ENCODE data around the gene EIF3B.
"Not testable (repeated sequence)": the region's sequence is repeated elsewhere in the genome, so short reads cannot be mapped to it uniquely, and the experiment has no call there.

EIF3B gene

DNA sequence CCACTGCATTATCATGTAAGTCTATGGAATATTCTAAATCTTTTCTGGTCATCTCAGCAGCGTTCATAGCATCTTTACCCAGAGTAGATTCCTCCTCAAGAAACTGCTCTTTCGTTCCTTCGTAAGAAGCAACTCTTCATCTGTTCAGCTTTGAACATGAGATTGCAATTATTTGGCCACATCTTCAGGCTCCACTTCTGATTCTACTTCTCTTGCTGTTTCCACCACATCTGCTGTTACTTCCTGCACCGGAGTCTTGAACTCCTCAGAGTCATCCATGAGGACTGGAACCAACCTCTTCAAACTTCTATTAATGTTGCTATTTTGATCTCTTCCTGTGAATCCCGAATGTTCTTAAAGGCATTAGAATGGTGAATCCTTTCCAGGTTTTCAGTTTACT lies 61.4 kb downstream of the EIF3B start:
- Histone ChIP-seq H3K9me3 (ENCODE audit: severe bottlenecking) (no peaks in the 10 kb centered on the region), H3K4me1 (ENCODE audit: insufficient read depth, poor library complexity, severe bottlenecking) (no peaks in the 10 kb centered on the region), H3K27me3 (ENCODE audit: insufficient read depth, poor library complexity, severe bottlenecking) (no peaks in the 10 kb centered on the region), H3K36me3 (ENCODE audit: low read depth) (no peaks in the 10 kb centered on the region), H3K27ac (ENCODE audit: poor library complexity, severe bottlenecking) (no peak overlapping the region), H3K4me3 (ENCODE audit: severe bottlenecking) (no peak overlapping the region)
- TF ChIP-seq, protein P1, sequence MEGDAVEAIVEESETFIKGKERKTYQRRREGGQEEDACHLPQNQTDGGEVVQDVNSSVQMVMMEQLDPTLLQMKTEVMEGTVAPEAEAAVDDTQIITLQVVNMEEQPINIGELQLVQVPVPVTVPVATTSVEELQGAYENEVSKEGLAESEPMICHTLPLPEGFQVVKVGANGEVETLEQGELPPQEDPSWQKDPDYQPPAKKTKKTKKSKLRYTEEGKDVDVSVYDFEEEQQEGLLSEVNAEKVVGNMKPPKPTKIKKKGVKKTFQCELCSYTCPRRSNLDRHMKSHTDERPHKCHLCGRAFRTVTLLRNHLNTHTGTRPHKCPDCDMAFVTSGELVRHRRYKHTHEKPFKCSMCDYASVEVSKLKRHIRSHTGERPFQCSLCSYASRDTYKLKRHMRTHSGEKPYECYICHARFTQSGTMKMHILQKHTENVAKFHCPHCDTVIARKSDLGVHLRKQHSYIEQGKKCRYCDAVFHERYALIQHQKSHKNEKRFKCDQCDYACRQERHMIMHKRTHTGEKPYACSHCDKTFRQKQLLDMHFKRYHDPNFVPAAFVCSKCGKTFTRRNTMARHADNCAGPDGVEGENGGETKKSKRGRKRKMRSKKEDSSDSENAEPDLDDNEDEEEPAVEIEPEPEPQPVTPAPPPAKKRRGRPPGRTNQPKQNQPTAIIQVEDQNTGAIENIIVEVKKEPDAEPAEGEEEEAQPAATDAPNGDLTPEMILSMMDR (IDR thresholded peaks at IDR 0.05; ENCODE audit: poor library complexity, severe bottlenecking) = no peak
- ATAC-seq (ENCODE audit: low read depth) = no peak
- no peak for DNase-seq (ENCODE audit: low spot score)

DNA sequence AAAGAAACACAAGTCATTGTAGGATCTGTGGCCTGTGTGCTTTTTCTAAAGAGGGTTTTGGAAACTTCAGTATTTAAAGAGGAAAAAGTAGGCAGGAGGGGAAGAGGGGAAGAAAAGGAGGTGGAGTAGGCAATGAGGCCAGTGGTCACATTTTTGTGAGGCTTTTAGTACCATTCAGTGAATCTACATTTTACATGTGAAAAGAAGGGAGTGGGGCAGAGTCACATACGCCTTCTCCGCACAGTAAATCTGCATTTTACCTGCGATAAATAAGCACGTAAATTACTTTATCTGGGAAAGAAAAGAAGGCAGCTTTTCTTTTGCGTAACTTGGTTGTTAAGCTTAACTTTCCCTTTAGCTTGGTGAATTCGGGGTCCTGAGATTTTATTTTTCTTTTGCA lies 62.0 kb downstream of the EIF3B start:
- no peaks in the 10 kb centered on the region for H3K4me1 ChIP-seq (ENCODE audit: insufficient read depth, poor library complexity, severe bottlenecking)
- H3K27me3 ChIP-seq (ENCODE audit: insufficient read depth, poor library complexity, severe bottlenecking) = no peaks in the 10 kb centered on the region

DNA sequence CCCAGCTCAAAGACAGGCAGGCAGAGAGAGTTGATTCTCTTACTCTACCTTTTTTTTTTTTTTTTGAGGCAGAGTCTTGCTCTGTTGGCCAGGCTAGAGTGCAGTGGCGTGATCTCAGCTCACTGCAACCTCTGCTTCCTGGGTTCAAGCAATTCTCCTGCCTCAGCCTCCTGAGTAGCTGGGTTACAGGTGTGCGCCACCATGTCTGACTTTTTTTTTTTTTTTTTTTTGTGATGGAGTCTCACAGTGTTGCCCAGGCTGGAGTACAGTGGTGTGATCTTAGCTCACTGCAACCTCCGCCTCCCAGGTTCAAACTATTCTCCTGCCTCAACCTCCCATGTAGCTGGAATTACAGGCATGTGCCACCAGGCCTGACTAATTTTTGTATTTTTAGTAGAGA lies 62.6 kb downstream of the EIF3B start:
- H3K9me3 ChIP-seq (ENCODE audit: severe bottlenecking); H3K4me1 ChIP-seq (ENCODE audit: insufficient read depth, poor library complexity, severe bottlenecking); H3K27me3 ChIP-seq (ENCODE audit: insufficient read depth, poor library complexity, severe bottlenecking); H3K27ac ChIP-seq (ENCODE audit: poor library complexity, severe bottlenecking); ATAC-seq (ENCODE audit: low read depth); H3K4me3 ChIP-seq (ENCODE audit: severe bottlenecking); H3K36me3 ChIP-seq (ENCODE audit: low read depth); DNase-seq (ENCODE audit: low spot score): not testable (repeated sequence)

More for the DNA sequence above, 62.0 kb downstream of the EIF3B start:
- no peaks in the 10 kb centered on the region for H3K9me3 ChIP-seq (ENCODE audit: severe bottlenecking)
- no peaks in the 10 kb centered on the region for H3K36me3 ChIP-seq (ENCODE audit: low read depth)
- TF ChIP-seq, protein P1 (IDR thresholded peaks at IDR 0.05; ENCODE audit: poor library complexity, severe bottlenecking) = no peak
- DNase-seq (ENCODE audit: low spot score) (no peak), ATAC-seq (ENCODE audit: low read depth) (no peak)
- H3K4me3 ChIP-seq (ENCODE audit: severe bottlenecking) = no peak overlapping the region
- H3K27ac ChIP-seq (ENCODE audit: poor library complexity, severe bottlenecking) = no peak overlapping the region

- Histone ChIP-seq H3K27ac (ENCODE audit: poor library complexity, severe bottlenecking) (no peak overlapping the region), H3K4me1 (ENCODE audit: insufficient read depth, poor library complexity, severe bottlenecking) (no peaks in the 10 kb centered on the region), H3K36me3 (ENCODE audit: low read depth) (no peaks in the 10 kb centered on the region), H3K9me3 (ENCODE audit: severe bottlenecking) (no peaks in the 10 kb centered on the region), H3K27me3 (ENCODE audit: insufficient read depth, poor library complexity, severe bottlenecking) (no peaks in the 10 kb centered on the region), H3K4me3 (ENCODE audit: severe bottlenecking) (no peak overlapping the region)
- DNase-seq (ENCODE audit: low spot score) = no peak
- no peak for ATAC-seq (ENCODE audit: low read depth)
- TF ChIP-seq, protein P1 (IDR thresholded peaks at IDR 0.05; ENCODE audit: poor library complexity, severe bottlenecking) = no peak
Observed at GRCh38 chr7:2417981-2418481, 63.4 kb downstream of the EIF3B start.

- H3K9me3 ChIP-seq (ENCODE audit: severe bottlenecking) = no peaks in the 10 kb centered on the region
- no peak for DNase-seq (ENCODE audit: low spot score)
- no peaks in the 10 kb centered on the region for H3K27me3 ChIP-seq (ENCODE audit: insufficient read depth, poor library complexity, severe bottlenecking)
- TF ChIP-seq, protein P1 (IDR thresholded peaks at IDR 0.05; ENCODE audit: poor library complexity, severe bottlenecking) = no peak
- no peaks in the 10 kb centered on the region for H3K4me1 ChIP-seq (ENCODE audit: insufficient read depth, poor library complexity, severe bottlenecking)
- no peaks in the 10 kb centered on the region for H3K36me3 ChIP-seq (ENCODE audit: low read depth)
- H3K4me3 ChIP-seq (ENCODE audit: severe bottlenecking) = no peak overlapping the region
- no peak for ATAC-seq (ENCODE audit: low read depth)
- H3K27ac ChIP-seq (ENCODE audit: poor library complexity, severe bottlenecking) = no peak overlapping the region
Observed at GRCh38 chr7:2420216-2420933, 65.7 kb downstream of the EIF3B start.

Data from RWPE2 (cell line).